H1 (cell line): Measurements from ENCODE around the gene RTN3. TPM values are rescaled to one million over a fixed set of nuclear protein-coding genes. Genes with fewer than 3 reads are reported as not detected.

Source experiments
- CTCF ChIA-PET: fragments of 300-600 bp; sonication (Branson Sonifier 250); formaldehyde crosslinking; loops from one replicate; lab custom pipeline; 2021; ENCODE audit not compliant: partially characterized antibody; lab: Charles Lee
- POLR2A ChIA-PET: fragments of 300-600 bp; sonication (Branson Sonifier 250); formaldehyde crosslinking; loops from one replicate; lab custom pipeline; 2021; ENCODE audit warnings: inconsistent platforms; ENCODE audit not compliant: partially characterized antibody; lab: Charles Lee
- DNase-seq, 2 experiments: peaks; one replicate each; pipeline versions ENCODE4 v3.0.0 to v3.0.0-alpha.2; 2010 to 2022; ENCODE audit warnings: low spot score in 2 of 2, low read depth in 1 of 2, mixed read lengths in 1 of 2
- FAIRE-seq: peaks from 2 replicates; lab custom pipeline; 2011; peaks lifted over from hg19 to GRCh38; lab: Jason Lieb, UNC
- H2AFZ ChIP-seq: 2 replicates; pipeline ENCODE4 v1.8.1; 2012; ENCODE audit warnings: low read length, inconsistent platforms
- H2AK5ac ChIP-seq: 2 replicates; pipeline ENCODE4 v1.6.1; 2013; ENCODE audit warnings: low read depth, low read length
- H2BK120ac ChIP-seq: replicated peaks from 2 replicates; pipeline ENCODE3; 2013; ENCODE audit warnings: low read depth, low read length, inconsistent platforms
- H2BK12ac ChIP-seq: 2 replicates; pipeline ENCODE4 v1.6.1; 2013; ENCODE audit warnings: low read depth, low read length
- H2BK15ac ChIP-seq: 2 replicates; pipeline ENCODE4 v1.6.1; 2013; ENCODE audit warnings: low read length
- H2BK20ac ChIP-seq: 2 replicates; pipeline ENCODE4 v1.6.1; 2013; ENCODE audit warnings: low read length
- H2BK5ac ChIP-seq: 2 replicates; pipeline ENCODE4 v1.6.1; 2013; ENCODE audit warnings: low read depth, low read length
- H3K14ac ChIP-seq: 2 replicates; pipeline ENCODE4 v1.6.1; 2013; ENCODE audit warnings: inconsistent platforms; ENCODE audit not compliant: insufficient read length
- H3K18ac ChIP-seq: 2 replicates; pipeline ENCODE4 v1.6.1; 2013; ENCODE audit warnings: low read length; ENCODE audit errors: extremely low read depth
- H3K23ac ChIP-seq: 2 replicates; pipeline ENCODE4 v1.6.1; 2013; ENCODE audit warnings: inconsistent platforms; ENCODE audit not compliant: insufficient read length
- H3K23me2 ChIP-seq: 2 replicates; pipeline ENCODE4 v1.6.1; 2013; ENCODE audit warnings: low read depth, low read length
- H3K27ac ChIP-seq: 2 replicates; pipeline ENCODE4 v1.6.1; 2011; ENCODE audit warnings: low read depth, low read length, inconsistent platforms
- H3K27me3 ChIP-seq, 4 experiments: replicated peaks in 1 of 4; 1 replicate in 1 of 4; 2 replicates in 3 of 4; pipeline versions ENCODE4 v1.6.1 to v1.8.1; 2011 to 2013; ENCODE audit warnings: low read length in 3 of 4, mild to moderate bottlenecking in 3 of 4, inconsistent platforms in 2 of 4, mixed read lengths in 2 of 4, moderate library complexity in 1 of 4; ENCODE audit not compliant: control insufficient read depth in 3 of 4, insufficient read depth in 3 of 4; ENCODE audit errors: extremely low read depth in 1 of 4
- H3K36me3 ChIP-seq, 4 experiments: 2 replicates each; pipeline versions ENCODE4 v1.6.1 to v1.8.1; 2011 to 2013; ENCODE audit warnings: mild to moderate bottlenecking in 4 of 4, low read length in 3 of 4, moderate library complexity in 2 of 4, control low read depth in 1 of 4, inconsistent platforms in 1 of 4; ENCODE audit not compliant: insufficient read depth in 4 of 4, control insufficient read depth in 2 of 4
- H3K4ac ChIP-seq: replicated peaks from 2 replicates; pipeline ENCODE3; 2013; ENCODE audit warnings: low read length, low read depth, mixed read lengths, inconsistent platforms; ENCODE audit not compliant: insufficient read length
- H3K4me1 ChIP-seq, 4 experiments: replicated peaks in 1 of 4; 1 replicate in 1 of 4; 2 replicates in 3 of 4; pipeline versions ENCODE4 v1.6.1 to v1.8.1; 2011 to 2013; ENCODE audit warnings: low read length in 3 of 4, inconsistent platforms in 2 of 4, mixed read lengths in 1 of 4; ENCODE audit not compliant: insufficient read depth in 4 of 4, control insufficient read depth in 3 of 4
- H3K4me2 ChIP-seq, 2 experiments: 2 replicates each; pipeline versions ENCODE4 v1.6.1 to v1.8.1; 2011 to 2013; ENCODE audit warnings: low read depth in 2 of 2, low read length in 2 of 2, control low read depth in 1 of 2, inconsistent platforms in 1 of 2, mild to moderate bottlenecking in 1 of 2; ENCODE audit not compliant: insufficient read depth in 1 of 2
- H3K4me3 ChIP-seq, 4 experiments: fragments of 200-600, 300-600 bp in 1 of 4; sonication (generic), shearing (Covaris generic), sonication (Bioruptor Twin) in 1 of 4; 2 replicates each; pipeline versions ENCODE4 v1.5.1 to v1.8.1; 2011 to 2016; ENCODE audit warnings: low read length in 4 of 4, low read depth in 3 of 4, control low read depth in 2 of 4, inconsistent platforms in 2 of 4, mild to moderate bottlenecking in 2 of 4, mixed read lengths in 1 of 4, moderate library complexity in 1 of 4; ENCODE audit not compliant: insufficient read depth in 2 of 4; ENCODE audit errors: extremely low read depth in 1 of 4
- H3K56ac ChIP-seq: replicated peaks from 2 replicates; pipeline ENCODE3; 2013; ENCODE audit warnings: low read depth, mild to moderate bottlenecking, mixed read lengths, low read length, inconsistent platforms; ENCODE audit not compliant: insufficient read length
- H3K79me1 ChIP-seq: 2 replicates; pipeline ENCODE4 v1.6.1; 2013; ENCODE audit warnings: low read depth, low read length, control low read depth
- H3K79me2 ChIP-seq, 2 experiments: 2 replicates each; pipeline versions ENCODE4 v1.6.1 to v1.8.1; 2012 to 2013; ENCODE audit warnings: low read length in 2 of 2, mild to moderate bottlenecking in 2 of 2, inconsistent platforms in 1 of 2; ENCODE audit not compliant: insufficient read depth in 2 of 2, control insufficient read depth in 1 of 2
- H3K9ac ChIP-seq, 4 experiments: replicated peaks in 1 of 4; 1 replicate in 1 of 4; 2 replicates in 3 of 4; pipeline versions ENCODE4 v1.6.1 to v1.8.1; 2011 to 2013; ENCODE audit warnings: low read depth in 3 of 4, low read length in 3 of 4, control low read depth in 2 of 4, mild to moderate bottlenecking in 2 of 4, moderate library complexity in 2 of 4, inconsistent platforms in 1 of 4; ENCODE audit errors: extremely low read depth in 1 of 4
- H3K9me3 ChIP-seq, 2 experiments: 2 replicates each; pipeline versions ENCODE4 v1.6.1 to v1.8.1; 2012 to 2013; ENCODE audit warnings: mild to moderate bottlenecking in 2 of 2, moderate library complexity in 2 of 2, control low read depth in 1 of 2, inconsistent platforms in 1 of 2, low read depth in 1 of 2, low read length in 1 of 2, mixed read lengths in 1 of 2; ENCODE audit not compliant: insufficient read depth in 2 of 2
- H4K20me1 ChIP-seq, 2 experiments: replicated peaks in 1 of 2; 2 replicates each; pipeline versions ENCODE3 to v1.8.1; 2011 to 2013; ENCODE audit warnings: inconsistent platforms in 2 of 2, low read length in 2 of 2, mild to moderate bottlenecking in 1 of 2; ENCODE audit not compliant: insufficient read depth in 2 of 2, control insufficient read depth in 1 of 2
- H4K5ac ChIP-seq: 2 replicates; pipeline ENCODE4 v1.6.1; 2013; ENCODE audit warnings: low read length, low read depth, mixed read lengths, inconsistent platforms; ENCODE audit not compliant: insufficient read length
- H4K8ac ChIP-seq: 2 replicates; pipeline ENCODE4 v1.8.0; 2013; ENCODE audit warnings: mild to moderate bottlenecking, moderate library complexity, low read length, inconsistent platforms; ENCODE audit not compliant: insufficient read depth; ENCODE audit errors: extremely low read depth
- H4K91ac ChIP-seq: replicated peaks from 2 replicates; pipeline ENCODE3; 2013; ENCODE audit warnings: low read length, mixed read lengths, inconsistent platforms; ENCODE audit not compliant: insufficient read length
- JUND ChIP-seq: IDR thresholded peaks from 2 replicates; pipeline ENCODE4 v1.6.1; 2011; ENCODE audit warnings: mild to moderate bottlenecking, improper control_type of control experiment, low read length
- POU5F1 ChIP-seq: IDR thresholded peaks from 2 replicates; pipeline ENCODE4 v1.6.1; 2011; ENCODE audit warnings: low read depth, mild to moderate bottlenecking, low read length, moderate library complexity
- RBBP5 ChIP-seq: IDR thresholded peaks from 2 replicates; pipeline ENCODE4 v1.7.1; 2012; ENCODE audit warnings: low read depth, mild to moderate bottlenecking, inconsistent platforms, low read length, moderate library complexity, borderline replicate concordance
- YY1 ChIP-seq: IDR thresholded peaks from 2 replicates; pipeline ENCODE4 v1.6.1; 2011; ENCODE audit warnings: low read depth, mild to moderate bottlenecking, low read length
- WGBS, 2 experiments: shearing (Covaris generic) in 1 of 2; methylation state at CpG; one replicate each; pipeline versions ENCODE4 v1.1.6 to v1.1.7; 2013 to 2015; ENCODE audit warnings: low lambda C conversion rate in 2 of 2, mixed read lengths in 2 of 2, inconsistent platforms in 1 of 2, low coverage in 1 of 2, missing lambda C conversion rate in 1 of 2; ENCODE audit not compliant: insufficient replicate concordance in 2 of 2, insufficient coverage in 1 of 2, insufficient read length in 1 of 2; ENCODE audit errors: extremely low coverage in 1 of 2, missing lambda C conversion rate in 1 of 2; 5-methylcytosine and 5-hydroxymethylcytosine counted together
- polyA plus RNA-seq, 7 experiments: library from polyadenylated mRNA; depleted of rRNA in 3 of 7; stranded (reverse) in 5 of 7; unstranded in 2 of 7; fragments of >200 nt in 5 of 7; fragments of 200-250 nt in 2 of 7; gene quantifications; 1 replicate in 5 of 7; 2 replicates in 1 of 7; 4 replicates in 1 of 7; pipeline versions ENCODE4 v1.2.1 to v1.2.3, GENCODE V29; 2011 to 2013; ENCODE audit warnings: missing spikeins in 2 of 7, mixed read lengths in 2 of 7
- total RNA-seq: library from RNA; stranded (reverse); fragmentation: NEBNext Ultra II Directional; extraction: Animal tissue kit (Norgen Biotek cat#: 25700); gene quantifications from 2 replicates; pipeline ENCODE4 v1.2.1, GENCODE V29; 2021

Gene RTN3
- total and polyA plus RNA-seq, 2 of the 8 experiments (the other 6 are each of a cell fraction or from before 2014, with no cell fraction given): 160 to 203 TPM

- H3K9me3 ChIP-seq: no peaks in the 10 kb centered on the region
- ChIA-PET POLR2A (no interaction called here), CTCF (no interaction called here)
- H2BK20ac ChIP-seq: no peak overlapping the region
- peaks cover 5 to 17% of the 10 kb centered on the region in 2 experiments for H4K20me1 ChIP-seq
- peaks cover 0 to 70% of the 10 kb centered on the region in 2 experiments; a peak in 2 of 4 replicates for H3K79me2 ChIP-seq
- no peak overlapping the region for H3K56ac ChIP-seq
- H3K23ac ChIP-seq: no peak overlapping the region
- H2BK12ac ChIP-seq: no peak overlapping the region
- no peak overlapping the region for H2BK15ac ChIP-seq
- no peak overlapping the region for H2AFZ ChIP-seq
- H2AK5ac ChIP-seq: no peak overlapping the region
- no peak overlapping the region for H4K8ac ChIP-seq
- no peak overlapping the region for H2BK5ac ChIP-seq
- no peak overlapping the region for H2BK120ac ChIP-seq
- no peak overlapping the region for H3K4me2 ChIP-seq
- H3K14ac ChIP-seq: no peak overlapping the region
- no peak overlapping the region for H3K4ac ChIP-seq
- DNase-seq: no peak
- 97% methylated on average over 3 of the region's 3 CpGs; no CpG with 5 or more reads in 1 of the 2 experiments for WGBS, 2 experiments
- no peaks in the 10 kb centered on the region for H3K23me2 ChIP-seq
- H3K4me1 ChIP-seq: no peaks in the 10 kb centered on the region
- peaks cover 0 to 11% (median 5%) of the 10 kb centered on the region in 4 experiments; a peak in 4 of 8 replicates for H3K36me3 ChIP-seq
- FAIRE-seq: no peak
- no peak overlapping the region for H3K4me3 ChIP-seq
- no peak overlapping the region for H4K91ac ChIP-seq
- no peak overlapping the region for H3K9ac ChIP-seq
- no peak overlapping the region for H4K5ac ChIP-seq
- H3K18ac ChIP-seq: no peak overlapping the region
- no peaks in the 10 kb centered on the region for H3K27me3 ChIP-seq
- H3K27ac ChIP-seq: no peak overlapping the region
- TF ChIP-seq JUND (no peak), YY1 (no peak), POU5F1 (no peak), RBBP5 (no peak)
- no peaks in the 10 kb centered on the region; the same call in 1 of the 2 replicates for H3K79me1 ChIP-seq
Measured at GRCh38 chr11:63720611-63721010, 39.3 kb downstream of the RTN3 start.
